Activated T-helper 1 cell treated with anti-CD3 and anti-CD28 coated beads, Interleukin-2, amount 50 U/mL, for 16 hours (primary cell): ENCODE data around the gene ATP6V1A.

Experiments used
- DNase-seq, 2 donors: peaks; one replicate each; pipeline ENCODE4 v3.0.0-alpha.2; 2020; ENCODE audit warnings: low read depth in 1 of 2, low spot score in 1 of 2

Gene ATP6V1A

DNA sequence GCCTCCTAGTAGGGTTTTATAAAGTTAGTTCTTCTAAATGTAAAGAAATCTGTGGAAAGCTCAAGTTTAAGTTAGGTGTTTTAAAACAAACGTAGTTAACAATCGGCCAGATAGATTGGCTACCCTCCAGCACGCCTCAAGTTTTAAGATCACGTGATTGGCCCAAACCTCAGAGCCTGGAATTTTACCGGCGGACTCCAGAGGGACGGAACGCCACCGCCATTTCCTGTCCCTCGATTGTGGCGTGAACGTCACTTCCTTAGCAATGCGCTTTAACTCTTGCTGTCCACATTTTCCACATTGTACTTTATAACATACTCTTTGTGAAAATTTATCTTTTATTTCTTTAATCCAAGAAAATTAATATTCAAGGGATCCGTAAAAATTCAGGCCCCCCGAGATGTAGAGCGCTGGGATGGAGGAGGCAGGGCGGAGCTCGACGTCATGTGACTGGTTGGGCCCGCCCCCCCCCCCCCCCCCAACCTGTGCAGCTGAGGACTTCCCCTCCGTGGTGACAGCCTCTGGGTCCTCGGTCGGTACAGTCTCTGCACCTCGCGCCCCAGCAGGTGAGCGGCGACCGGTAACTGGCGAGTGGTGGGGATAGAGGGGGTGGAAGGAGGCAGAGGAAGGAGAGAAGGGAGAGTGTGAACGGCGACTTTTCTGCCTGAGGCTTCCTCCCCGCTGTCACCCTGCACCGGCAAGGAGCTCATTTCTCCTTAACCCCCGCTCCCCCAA lies at the start of gene ATP6V1A:
Gene ATP6V1A (plus strand): TSS at position 488 of the 735 bp plus-strand sequence. CDS start 31,719 bp downstream, outside the sequence.
- peak; percentile 51 to 69 for DNase-seq

DNA sequence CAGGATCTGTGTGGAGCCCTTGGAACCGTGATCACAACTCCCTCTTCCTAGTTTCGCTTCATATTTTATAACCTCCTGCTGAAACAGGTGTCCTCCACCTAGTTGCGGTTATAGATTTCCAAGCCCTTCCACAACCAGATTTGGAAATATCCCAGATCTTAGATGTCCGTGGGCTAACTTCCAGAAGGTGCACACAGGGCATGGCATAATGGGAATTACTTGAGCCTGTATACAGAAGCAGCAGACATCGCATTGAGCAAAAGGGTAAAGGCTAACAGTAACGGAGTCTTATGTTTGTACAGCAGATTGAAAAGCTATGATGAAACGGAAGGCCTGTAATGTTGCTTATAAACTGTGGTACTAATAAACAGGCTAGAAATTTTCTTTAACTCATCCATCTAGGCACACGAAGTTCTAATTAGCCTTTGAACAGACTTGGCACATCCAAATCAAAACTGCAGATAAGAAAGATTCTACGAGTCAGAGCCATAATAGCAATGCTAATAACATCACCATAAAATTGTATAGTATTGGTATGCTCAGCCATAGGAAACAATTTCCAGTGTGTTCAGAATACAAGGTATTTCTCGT lies 49.2 kb upstream of the ATP6V1A start:
- no peak for DNase-seq

DNA sequence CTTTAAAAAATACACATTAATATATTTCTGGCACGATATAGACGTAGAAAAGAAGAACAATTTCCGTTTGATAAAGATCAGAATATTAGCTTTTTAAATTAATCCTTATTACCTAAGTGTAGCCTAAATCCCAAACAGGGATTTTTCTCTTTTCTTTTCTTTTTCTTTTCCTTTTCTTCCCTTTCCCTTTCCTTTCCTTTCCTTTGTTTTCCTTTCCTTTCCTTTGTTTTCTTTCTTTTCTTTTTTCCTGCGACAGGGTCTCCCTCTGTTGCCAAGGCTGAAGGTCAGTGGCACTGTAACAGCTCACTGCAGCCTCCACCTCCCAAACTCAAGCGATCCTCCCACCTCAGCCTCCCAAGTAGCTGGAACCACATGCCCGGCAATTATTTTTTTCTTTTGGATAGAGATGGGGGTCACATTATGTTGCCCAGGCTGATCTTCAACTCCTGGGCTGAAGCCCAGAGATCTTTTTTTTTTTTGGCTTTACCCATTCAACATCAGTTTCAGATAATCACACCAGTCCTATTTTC lies 48.6 kb upstream of the ATP6V1A start:
- no peak for DNase-seq

DNA sequence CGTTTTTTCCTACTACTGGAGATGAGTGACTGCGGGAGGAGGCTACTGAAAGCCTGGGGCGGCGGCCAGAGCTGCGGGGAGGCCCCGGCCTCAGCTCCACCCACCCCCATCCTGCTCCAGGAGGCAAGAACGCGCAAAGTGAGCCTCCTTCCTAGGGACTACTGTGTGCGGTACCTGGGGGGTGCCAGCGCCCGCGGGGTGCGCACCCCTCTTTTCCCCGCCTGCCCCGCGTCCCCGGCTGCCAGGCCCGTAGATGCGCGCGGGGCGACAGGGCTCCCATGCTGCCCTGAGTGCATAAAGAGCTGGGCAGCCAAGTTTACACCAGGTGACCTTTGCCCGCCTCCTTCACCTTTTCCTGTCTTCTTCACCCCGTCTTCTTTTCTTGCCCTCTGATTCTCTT lies 47.9 kb upstream of the ATP6V1A start:
- no peak for DNase-seq

DNA sequence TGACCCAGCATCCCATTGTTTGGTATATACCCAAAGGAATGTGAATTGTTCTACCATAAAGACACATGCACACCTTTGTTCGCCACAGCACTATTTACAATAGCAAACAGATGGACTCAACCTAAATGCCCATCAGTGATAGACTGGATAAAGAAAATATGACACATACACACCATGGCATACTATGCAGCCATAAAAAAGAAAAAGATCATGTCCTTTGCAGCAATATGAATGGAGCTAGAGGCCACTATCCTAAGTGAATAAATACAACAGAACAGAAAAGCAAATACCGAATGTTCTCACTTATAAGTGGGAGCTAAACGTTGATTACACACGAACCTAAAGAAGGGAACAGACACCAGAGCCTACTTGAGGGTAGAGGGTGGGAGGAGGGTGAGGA lies 39.0 kb upstream of the ATP6V1A start:
- no peak for DNase-seq

DNA sequence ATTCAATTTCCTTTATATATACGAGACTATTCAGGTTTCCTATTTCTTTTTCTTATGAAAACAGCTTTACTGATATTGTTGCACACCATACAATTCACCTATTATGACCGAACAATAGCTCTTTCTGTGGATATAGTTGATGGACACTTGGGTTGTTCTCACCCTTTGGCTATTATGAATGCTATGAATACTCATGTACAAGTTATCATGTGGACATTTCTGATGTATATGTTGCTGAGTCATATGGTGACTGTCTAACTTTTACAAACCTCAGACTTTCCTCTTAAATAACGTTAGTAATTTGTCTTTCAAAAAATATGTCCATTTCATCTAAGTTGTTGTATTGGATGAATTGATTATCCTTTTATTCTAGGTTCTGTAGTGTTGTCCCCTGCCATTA lies 34.7 kb upstream of the ATP6V1A start:
- no peak for DNase-seq

DNA sequence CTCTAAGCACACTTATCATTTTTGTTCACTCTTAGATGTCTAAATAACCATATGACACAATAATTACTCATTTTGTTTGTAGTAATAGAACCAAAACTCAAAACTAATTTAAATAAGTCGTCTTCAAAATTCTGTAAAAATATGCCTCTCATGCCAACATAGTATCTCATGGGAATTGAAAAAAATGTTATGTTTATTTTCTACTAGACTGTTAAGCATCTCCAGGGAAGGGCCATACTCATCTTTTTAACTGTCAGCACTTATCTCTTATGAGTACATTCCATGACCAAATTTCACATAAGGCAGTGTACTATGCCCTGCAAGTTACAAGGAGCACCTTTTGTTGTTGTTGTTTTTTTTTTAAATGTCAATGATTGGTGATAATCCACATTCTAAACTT lies 32.1 kb upstream of the ATP6V1A start:
- no peak for DNase-seq

DNA sequence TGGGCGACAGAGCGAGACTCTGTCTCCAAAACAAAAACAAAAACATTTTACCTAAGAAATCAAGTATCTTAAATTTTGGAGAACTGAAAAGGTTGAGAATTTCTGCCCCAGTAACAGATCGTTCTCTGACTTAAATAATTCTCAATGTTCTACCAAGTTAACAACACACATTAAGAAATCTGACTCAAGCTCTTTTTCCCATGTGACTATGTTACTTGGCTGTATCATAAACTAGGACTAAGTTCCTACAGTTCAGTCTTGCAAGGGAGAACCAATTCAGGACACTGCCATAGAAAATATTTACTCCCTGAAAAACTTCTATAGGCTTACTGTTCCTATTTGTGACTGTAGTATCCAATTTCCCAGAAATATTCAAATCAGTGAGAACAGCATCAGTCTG lies 29.5 kb upstream of the ATP6V1A start:
- no peak for DNase-seq

DNA sequence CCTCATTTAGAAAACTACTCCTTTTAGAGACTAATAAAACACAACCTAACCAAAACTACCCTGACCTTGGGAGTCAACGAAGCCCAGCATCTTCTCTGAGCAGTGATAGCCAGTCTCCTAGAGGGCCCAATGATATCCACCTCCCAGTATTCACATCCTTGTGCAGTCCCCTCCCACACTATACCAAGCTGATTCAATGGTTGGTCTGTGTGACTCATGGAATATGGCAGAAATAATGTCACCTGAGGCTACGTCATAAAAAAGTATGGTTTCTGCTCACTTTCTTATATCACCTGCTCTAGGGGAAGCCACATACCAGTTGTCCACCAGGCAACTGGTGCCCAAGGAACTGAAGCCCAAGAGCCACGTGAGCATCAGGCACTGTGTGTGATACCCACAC lies 29.0 kb upstream of the ATP6V1A start:
- no peak for DNase-seq

DNA sequence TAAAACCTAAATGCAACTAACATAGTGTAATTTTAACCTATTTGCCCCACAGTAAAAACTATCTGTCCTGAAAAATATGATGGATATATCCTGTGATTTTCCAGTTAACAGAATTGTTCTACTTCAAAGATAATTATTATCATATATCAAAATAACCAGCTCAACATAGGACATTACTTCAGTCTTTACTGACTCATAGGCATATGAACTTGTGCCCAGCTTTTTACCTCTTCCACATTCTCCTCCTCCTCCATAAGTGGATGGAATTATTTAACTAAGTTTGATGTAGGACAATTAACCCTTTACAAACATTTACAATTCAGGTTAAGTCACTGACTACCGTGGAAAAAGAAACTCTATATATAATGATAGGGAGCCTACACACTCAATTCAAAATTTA lies 27.5 kb upstream of the ATP6V1A start:
- no peak for DNase-seq

DNA sequence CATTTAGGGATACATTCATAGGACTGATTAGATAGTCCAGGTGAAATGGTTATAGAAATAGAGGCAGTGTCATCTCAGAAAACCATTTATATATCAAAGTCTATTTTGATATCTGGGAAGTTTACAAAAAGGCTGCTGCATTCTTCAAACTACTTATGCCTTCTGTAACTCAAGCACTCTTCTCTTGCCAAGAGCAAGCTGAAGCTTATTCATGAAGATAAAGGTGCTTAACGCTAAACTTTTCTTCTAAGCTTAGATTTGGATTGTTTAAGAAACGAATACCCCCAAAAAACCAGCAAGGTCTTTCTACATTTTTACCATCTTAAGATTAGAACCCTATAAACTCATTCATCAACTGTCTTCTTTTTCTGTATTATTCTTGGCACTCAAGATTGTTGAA lies 27.1 kb upstream of the ATP6V1A start:
- DNase-seq = no peak

DNA sequence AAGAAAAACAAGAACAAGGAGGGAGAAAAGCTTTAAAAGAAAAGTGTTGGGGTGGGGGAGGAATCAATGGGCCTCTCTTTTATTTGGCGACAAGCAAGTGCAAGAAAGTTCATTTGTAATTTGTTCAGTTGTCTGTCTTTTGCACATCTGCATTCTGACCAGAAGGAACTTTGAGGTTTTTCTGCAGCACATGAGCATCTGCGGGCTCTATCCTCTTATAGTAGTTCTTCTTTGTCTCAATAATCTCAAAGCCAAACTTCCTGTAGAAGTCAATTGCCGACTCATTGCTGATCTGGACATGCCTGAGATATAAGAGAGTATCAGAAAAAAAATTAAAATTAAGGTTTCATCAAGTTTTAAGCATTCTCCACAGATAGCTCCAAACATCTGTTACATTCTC lies 25.2 kb upstream of the ATP6V1A start:
- DNase-seq = no peak

DNA sequence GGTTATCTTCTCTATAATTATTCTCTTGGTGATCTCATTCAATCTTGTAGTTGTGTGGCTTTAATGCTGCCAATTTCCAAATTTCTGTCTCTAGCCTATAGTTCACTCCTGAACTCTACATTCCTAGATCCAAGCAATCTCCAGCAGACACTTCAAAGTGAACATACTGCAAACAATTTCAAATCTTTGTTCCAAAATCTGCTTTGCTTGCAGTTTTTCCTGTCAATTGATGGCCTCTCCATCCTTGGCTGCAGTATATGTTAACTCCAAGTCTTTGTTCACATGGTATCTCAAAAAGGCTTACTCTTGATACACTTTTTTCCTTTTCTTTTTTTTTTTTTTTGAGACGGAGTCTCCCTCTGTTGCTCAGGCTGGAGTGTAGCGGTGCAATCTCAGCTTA lies 18.2 kb upstream of the ATP6V1A start:
- no peak for DNase-seq

DNA sequence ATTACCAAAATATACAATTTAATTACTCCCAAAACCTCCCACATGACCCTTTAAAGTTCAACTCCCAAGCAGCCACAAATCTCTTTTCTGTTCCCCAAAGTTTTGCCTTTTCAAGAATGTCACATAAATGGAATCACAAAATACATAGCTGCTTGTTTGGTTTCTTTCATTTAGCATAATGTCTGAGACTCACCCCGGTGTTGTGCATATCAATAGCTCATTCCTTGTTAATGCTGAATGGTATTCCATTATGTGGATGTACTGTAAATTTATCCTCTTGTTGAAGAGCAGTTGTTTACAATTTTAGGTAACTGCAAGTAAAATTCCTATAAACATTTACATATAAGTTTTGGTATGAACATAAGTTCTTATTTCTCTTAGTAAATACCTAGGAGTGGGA lies 16.3 kb upstream of the ATP6V1A start:
- DNase-seq = no peak

DNA sequence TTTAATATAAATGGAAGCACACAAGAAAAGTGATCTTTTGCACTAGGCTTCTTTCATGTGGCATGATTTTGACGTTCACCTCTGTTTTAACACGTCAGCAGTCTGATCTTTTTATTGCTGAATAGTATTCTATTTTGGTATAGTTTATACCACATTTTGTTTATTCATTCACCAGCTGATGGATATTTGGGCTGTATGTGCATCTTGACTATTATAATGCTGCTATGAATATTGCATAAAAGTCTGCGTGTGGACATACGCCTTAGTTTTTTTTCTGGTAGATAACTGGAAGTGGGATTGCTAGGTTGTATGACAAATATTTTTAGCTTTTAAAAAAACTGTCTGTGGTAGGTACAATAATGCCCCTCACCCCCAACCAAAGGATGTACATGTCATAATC lies 15.1 kb upstream of the ATP6V1A start:
- DNase-seq = no peak

DNA sequence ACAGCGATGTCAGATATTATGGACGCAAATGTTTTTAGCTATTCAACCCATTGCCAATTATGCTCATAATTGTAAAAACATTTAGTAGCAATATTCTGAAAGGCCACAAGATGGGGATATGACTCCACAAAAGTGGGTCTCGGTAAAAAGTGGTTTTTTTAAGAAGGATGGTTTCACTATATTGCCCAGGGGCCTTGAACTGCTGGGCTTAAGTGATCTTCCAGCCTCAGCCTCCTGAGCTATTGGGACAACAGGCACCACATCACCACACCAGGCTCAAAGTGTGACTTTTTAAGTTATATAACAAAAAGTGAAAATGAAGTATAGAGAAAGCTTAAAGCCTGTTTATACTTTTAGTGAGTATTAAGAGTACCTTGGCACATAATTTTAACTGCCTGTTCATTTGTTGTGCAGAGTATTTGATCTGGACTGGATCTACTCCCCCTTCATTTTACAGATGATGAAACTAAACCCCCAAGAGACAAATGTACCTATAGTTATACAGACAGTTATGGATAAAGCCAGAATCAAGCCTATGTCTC lies 10.2 kb upstream of the ATP6V1A start:
- DNase-seq = no peak

DNA sequence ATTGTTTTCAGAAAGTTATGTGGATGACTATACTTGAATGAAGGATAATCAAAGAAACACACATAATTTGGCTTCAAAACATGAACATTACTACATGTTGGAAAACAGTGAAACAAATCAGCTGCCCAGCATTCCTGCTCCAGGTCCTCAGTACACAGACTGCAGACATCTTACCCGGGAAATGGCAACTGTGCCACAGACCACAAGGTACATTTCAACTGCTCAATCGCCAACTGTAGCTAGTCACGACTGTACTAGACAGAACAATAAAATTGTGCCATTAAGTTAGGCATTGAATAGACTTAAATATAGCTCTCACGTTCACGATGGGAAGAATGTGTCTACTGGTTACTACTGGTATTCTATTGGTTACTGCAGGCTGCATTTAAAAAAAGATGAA lies 5.7 kb upstream of the ATP6V1A start:
- no peak for DNase-seq

DNA sequence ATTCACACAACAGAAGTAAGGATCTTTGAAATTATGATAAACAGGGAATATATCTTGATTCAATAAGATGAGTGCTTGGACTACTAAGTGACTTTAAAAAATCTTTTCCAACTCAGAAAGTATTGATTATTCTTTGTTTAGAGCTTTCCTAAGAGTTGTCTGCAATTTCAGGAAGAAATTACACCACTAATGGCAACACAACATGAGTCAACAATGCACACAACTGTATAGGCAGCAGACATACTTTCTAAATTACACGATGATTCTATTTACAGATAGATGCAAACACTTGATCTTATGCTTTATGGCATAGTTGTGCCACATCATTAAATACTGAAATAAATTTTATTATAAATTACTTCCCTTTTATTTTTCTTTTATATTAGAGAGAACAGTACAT lies 5.2 kb upstream of the ATP6V1A start:
- DNase-seq = no peak

DNA sequence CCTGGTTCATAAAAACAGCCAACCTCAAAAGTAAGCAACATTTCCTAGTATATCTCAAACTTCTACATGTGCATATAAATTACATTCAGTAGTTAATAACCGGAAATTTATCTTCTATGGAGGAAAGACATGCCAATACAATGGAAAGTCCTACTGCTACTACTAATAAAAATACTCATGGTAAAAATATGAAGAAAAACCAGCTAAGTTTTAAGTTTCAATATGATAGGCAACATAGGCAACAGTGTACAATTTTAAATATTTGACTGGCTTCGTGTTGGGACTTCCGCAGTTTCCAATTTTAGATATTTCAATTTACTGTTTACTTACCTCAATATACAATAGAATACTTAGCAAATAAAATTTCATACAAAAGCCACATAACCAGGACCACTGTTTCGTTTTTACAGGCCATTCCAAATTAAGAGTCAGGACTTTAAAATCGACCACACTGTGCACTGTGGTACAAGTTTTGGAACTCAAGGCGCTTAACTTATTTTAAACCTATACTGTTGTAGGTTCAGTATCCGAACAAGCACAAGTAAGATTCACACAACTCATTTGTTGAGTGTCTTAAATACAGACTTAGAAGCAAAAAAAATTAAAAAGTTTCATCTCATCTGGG lies 3.7 kb upstream of the ATP6V1A start:
- DNase-seq = no peak

DNA sequence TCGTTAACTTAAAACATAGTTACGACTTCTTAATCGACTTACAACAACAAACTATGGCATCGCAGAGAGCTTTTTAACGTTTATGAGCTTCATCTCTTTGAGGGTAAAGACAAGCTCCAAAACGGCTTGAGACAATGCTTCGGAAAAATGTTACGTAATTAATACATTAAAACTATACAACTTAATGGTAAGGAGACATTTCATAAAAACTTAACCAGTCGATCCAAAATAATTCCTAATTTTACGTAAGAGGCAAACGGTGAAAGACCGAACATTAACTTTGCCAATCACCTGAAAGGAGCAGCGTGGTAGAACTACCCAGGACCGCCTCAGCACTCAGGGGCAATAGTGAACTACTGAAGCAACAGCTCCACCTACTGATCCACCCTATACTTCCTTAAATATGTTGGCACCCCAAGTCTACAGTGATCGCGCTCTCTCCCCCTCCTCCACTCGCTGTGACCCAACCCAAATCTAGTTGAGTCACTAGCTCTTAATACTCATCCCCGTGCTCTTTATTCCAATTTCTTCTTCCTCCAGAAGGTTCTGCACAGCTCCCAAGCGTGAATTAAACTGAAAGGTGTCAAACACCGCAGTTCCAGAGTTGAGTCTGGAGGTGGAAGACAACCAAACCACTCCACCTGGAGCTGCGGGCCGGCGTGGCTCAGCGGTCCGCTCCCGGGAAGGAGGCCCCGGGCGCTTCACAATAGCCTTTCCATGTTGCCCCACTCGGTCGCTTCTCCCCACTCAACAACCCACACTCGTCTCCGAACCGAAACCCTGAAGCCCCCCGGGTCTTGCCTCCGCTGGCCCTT lies 1.7 kb upstream of the ATP6V1A start:
- DNase-seq = peak; percentile 36 to 60
